Activated CD4-positive, alpha-beta T cell treated with anti-CD3 and anti-CD28 coated beads, Interleukin-2, amount 50 U/mL, for 48 hours (primary cell): ENCODE results near the gene TXNRD1.
"Not testable (repeated sequence)": the region's sequence is repeated elsewhere in the genome, so short reads cannot be mapped to it uniquely, and the experiment has no call there.

Experiments
- DNase-seq, 2 experiments: peaks; one replicate each; pipeline ENCODE4 v3.0.0-alpha.2; 2020

TXNRD1 gene

DNA sequence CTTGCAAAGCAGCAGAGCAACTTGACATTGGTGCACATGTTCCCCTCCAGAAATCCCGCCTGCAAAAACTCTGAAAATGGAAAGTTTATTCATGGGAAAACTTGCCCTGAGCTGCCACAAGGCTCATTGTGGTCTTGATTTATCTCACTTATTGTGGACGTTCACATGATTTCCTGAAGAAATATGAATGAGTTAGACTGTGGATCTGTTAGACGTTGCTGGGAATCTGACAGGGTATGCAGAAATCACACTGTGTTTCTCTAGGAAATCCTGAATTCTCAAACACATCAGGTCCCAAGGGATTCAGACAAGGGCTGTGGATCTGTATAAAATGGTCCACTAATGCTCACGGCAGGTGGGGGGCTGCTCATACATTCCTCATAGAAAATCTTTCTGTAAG, 160.2 kb downstream of the TXNRD1 start:
- no peak for DNase-seq

DNA sequence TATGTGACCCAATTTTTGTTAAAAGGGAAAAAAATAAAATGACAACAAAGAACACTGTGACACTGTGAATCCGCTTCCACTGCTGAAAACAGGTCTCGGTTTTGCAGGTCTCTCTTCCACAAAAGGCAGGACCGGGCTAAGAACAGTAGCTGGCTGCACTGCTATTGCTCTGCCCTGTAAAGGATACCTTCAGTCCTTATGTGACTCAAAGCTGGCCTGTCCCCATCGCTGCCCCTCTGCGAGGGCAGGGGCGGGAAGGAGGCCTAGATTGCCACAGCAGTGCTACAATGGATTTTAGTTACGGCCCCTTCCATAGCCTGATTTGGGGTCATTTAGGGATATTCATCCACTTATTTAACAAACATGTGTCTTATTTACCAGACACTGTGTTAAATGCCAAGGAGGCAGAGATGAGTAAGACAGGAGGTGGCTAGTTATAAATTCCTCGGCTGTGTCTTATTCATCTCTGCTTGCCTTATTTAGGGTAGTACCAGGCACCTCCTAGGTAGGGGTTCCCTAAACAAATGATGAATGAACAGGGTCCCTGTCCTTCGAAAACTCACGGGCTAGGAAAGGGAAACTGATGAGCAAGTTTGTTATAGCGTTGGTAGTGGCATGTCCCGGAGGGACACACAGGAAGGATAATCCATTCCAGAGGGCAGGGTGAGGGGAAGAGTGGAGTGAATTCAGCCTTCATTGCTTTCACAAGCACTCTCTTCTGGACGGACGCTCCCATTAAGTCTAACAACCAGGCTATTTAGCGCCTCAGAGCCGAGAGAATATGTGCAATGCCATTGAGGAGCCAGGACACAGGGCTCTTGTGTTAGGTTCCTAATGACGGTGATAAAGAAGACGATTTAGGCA, 161.3 kb downstream of the TXNRD1 start:
- no peak for DNase-seq

DNA sequence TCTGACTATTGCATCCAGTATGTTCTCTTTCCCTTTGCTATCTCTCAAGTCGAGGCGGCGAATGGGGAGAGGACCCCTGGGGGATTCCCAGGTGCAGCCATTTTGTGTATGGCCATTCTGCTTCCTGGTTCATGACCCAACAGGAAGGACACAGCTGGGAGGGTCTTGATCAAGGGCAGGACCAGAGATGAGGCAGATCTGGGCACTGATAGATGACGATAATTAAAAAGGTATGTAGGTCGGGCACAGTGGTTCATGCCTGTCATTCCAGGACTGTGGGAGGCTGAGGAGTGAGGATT, 161.9 kb downstream of the TXNRD1 start:
- no peak for DNase-seq

DNA sequence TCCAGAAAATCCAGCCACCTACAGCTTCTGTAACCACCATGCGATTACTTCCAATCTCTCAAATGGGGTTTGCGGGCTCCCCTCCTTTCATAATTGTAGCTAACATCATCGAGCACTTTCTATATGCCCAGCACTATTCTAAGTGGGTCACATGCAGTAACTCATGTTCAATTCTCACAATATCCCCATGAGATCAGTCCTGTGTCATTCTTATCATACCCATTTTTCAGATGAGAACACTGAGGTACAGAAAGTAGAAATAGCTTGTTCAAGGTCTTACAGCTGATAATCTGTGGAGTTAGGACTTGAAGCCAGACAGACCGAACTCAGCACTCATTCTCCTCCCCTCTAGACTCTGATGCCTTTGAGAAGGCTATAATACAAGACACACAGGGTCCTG, 162.8 kb downstream of the TXNRD1 start:
- DNase-seq = no peak

DNA sequence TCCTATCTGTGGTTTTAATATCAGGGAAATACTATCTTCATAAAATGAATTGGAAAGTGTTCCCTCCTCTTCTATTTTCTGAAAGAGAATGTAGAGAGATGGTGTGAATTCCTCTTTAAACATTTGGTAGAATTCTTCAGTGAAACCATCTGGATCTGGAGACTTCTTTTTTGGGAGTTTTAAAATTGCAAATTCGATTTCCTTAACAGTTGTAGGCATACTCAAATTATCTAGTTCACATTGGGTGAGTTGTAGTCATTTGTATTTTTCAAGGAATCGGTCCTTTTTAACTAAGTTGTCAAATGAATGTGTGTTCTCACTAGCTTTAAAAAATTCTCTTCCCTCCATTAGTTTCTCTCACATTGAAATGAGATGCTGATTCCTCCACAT, 165.8 kb downstream of the TXNRD1 start:
- DNase-seq = no peak

DNA sequence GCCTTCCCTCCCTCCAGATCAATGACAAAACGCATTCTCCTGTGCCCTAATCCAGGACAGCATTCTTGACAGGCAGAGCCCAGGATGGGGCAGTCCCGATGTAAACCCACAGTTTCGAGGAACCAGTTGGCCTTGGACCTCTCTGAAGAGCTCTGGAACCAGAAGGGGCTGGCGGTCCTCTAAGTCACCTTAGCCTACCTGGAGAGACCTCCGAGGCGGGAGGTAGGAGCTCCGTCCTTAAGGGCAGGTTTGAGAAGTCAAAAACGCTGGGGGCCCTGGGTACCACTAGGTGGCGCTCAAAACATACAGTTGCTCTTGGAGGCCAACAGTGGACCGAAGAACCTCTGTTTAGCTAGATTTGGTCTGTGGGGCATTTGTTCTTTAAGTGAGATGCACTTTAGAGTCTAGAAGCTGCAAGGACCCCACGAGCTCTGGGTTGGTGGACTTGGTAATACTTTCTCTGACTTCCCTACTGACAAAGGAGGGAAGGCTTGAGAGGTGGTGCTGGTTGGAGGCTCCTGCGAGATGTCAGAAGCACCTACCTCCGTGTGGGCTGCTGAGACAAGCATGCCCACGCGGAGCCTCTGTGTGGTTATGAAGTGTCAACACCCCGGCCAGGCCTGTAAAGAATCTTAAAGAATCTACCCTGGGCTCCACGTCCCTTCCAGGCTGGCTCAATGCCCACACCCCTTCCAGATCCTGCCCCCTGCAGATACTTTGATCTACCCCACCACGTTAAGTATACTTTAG, 166.3 kb downstream of the TXNRD1 start:
- peak; percentile 83 to 87 for DNase-seq

DNA sequence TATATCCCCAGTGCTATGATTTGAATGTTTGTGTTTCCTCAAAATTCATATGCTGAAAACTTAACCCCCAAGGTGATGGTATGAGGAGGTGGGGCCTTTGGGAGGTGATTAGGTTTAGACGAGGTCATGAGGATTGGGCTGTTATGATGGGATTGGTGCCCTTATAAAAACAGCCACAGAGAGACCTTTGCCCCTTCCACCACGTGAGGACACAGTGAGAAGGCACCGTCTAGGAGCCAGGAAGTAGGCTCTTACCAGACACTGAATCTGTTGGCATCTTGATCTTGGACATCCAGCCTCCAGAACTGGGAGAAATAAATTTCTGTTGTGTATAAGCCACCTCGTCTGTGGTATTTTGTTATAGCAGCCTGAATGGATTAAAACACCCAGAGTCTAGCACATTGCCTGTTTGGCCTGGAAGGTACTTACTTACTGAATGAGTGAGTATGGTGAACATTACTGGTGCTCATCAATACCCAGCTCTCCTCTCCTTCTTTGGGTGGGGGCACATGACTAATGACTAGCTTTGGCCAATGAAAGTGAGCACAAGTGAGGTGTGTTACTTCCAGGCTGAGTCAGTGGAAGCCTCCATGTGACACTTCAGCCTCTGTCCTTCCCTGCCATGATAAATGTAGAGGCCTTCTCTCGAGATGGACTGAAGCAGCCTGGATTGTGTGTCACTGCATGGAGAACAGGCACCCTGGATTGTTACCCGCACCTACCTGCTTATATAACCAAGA, 168.7 kb downstream of the TXNRD1 start:
- DNase-seq = no peak

DNA sequence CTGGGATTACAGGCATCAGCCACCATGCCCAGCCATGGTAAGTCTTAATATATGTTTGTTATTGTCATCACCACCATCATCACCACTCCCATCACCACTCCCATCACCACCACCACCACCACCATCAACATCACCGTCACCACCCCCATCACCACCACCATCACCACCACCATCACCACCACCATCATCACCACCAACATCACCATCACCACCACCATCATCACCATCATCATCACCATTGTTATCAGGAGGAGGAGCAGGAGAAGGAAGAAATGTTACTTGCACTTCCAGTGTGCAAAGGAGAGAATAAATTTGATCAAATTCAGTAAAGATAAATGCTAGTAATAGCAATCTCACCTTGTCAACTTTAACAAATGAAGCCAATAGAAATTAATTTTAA, 169.9 kb downstream of the TXNRD1 start:
- no peak for DNase-seq

DNA sequence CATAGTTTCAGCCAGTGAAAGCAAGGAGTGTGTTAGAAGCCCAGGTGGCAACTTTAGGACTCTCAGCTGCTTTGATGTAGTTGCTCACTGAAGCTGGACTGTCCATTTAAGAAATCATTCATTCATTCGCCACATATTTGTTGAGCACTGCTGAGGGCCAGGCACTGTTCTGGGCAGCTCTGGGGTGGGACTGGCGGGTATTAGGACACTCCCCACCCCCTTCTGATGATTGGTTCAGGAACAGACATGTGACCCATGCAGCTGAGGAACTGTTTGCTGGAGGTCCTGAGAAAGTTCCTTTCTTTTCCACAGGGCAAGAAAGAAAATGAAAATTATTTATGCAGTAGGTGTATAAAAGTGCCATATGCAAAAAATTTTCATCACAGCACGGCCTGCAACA, 170.9 kb downstream of the TXNRD1 start:
- no peak for DNase-seq

DNA sequence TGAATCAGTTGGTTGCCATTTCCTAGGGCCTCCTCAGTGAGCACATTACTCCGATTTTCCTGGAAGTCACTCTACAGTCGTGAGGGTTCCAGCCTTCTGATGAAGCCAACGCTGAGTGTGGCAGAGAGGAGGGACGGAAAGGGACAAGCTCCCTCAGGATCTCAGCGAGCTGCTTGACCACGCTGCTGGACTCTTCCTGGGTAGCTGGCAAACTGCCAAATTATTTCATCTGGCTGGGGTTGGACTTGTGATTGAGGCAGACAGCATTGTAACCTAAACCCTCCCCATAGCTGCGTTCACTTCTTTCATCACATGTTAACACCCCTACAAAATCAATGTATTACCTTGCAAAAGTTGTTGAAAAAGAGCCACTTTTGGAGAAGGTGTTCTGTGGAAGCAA, 171.6 kb downstream of the TXNRD1 start:
- DNase-seq = no peak

DNA sequence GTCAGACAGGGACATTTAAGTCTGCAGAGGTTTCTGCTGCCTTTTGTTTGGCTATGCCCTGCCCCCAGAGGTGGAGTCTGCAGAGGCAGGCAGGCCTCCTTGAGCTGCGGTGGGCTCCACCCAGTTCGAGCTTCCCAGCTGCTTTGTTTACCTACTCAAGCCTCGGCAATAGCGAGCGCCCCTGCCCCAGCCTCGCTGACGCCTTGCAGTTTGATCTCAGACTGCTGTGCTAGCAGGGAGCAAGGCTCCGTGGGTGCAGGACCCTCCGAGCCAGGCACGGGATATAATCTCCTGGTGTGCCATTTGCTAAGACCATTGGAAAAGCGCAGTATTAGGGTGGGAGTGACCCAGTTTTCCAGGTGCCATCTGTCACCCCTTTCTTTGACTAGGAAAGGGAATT, 178.5 kb downstream of the TXNRD1 start:
- DNase-seq = not testable (repeated sequence)
